H1 (cell line): ENCODE data around the gene NRP2. TPM values are rescaled to one million over a fixed set of nuclear protein-coding genes. Genes with fewer than 3 reads are reported as not detected.

ENCODE experiments used
- CTCF ChIA-PET: fragments of 300-600 bp; sonication (Branson Sonifier 250); formaldehyde crosslinking; loops from one replicate; lab custom pipeline; 2021; ENCODE audit not compliant: partially characterized antibody; lab: Charles Lee
- POLR2A ChIA-PET: fragments of 300-600 bp; sonication (Branson Sonifier 250); formaldehyde crosslinking; loops from one replicate; lab custom pipeline; 2021; ENCODE audit warnings: inconsistent platforms; ENCODE audit not compliant: partially characterized antibody; lab: Charles Lee
- DNase-seq, 2 experiments: peaks; one replicate each; pipeline versions ENCODE4 v3.0.0 to v3.0.0-alpha.2; 2010 to 2022; ENCODE audit warnings: low spot score in 2 of 2, low read depth in 1 of 2, mixed read lengths in 1 of 2
- FAIRE-seq: peaks from 2 replicates; lab custom pipeline; 2011; peaks lifted over from hg19 to GRCh38; lab: Jason Lieb, UNC
- H2AFZ ChIP-seq: 2 replicates; pipeline ENCODE4 v1.8.1; 2012; ENCODE audit warnings: low read length, inconsistent platforms
- H2AK5ac ChIP-seq: 2 replicates; pipeline ENCODE4 v1.6.1; 2013; ENCODE audit warnings: low read depth, low read length
- H2BK120ac ChIP-seq: replicated peaks from 2 replicates; pipeline ENCODE3; 2013; ENCODE audit warnings: low read depth, low read length, inconsistent platforms
- H2BK12ac ChIP-seq: 2 replicates; pipeline ENCODE4 v1.6.1; 2013; ENCODE audit warnings: low read depth, low read length
- H2BK15ac ChIP-seq: 2 replicates; pipeline ENCODE4 v1.6.1; 2013; ENCODE audit warnings: low read length
- H2BK20ac ChIP-seq: 2 replicates; pipeline ENCODE4 v1.6.1; 2013; ENCODE audit warnings: low read length
- H2BK5ac ChIP-seq: 2 replicates; pipeline ENCODE4 v1.6.1; 2013; ENCODE audit warnings: low read depth, low read length
- H3K14ac ChIP-seq: 2 replicates; pipeline ENCODE4 v1.6.1; 2013; ENCODE audit warnings: inconsistent platforms; ENCODE audit not compliant: insufficient read length
- H3K18ac ChIP-seq: 2 replicates; pipeline ENCODE4 v1.6.1; 2013; ENCODE audit warnings: low read length; ENCODE audit errors: extremely low read depth
- H3K23ac ChIP-seq: 2 replicates; pipeline ENCODE4 v1.6.1; 2013; ENCODE audit warnings: inconsistent platforms; ENCODE audit not compliant: insufficient read length
- H3K23me2 ChIP-seq: 2 replicates; pipeline ENCODE4 v1.6.1; 2013; ENCODE audit warnings: low read depth, low read length
- H3K27ac ChIP-seq: 2 replicates; pipeline ENCODE4 v1.6.1; 2011; ENCODE audit warnings: low read depth, low read length, inconsistent platforms
- H3K27me3 ChIP-seq, 4 experiments: replicated peaks in 1 of 4; 1 replicate in 1 of 4; 2 replicates in 3 of 4; pipeline versions ENCODE4 v1.6.1 to v1.8.1; 2011 to 2013; ENCODE audit warnings: low read length in 3 of 4, mild to moderate bottlenecking in 3 of 4, inconsistent platforms in 2 of 4, mixed read lengths in 2 of 4, moderate library complexity in 1 of 4; ENCODE audit not compliant: control insufficient read depth in 3 of 4, insufficient read depth in 3 of 4; ENCODE audit errors: extremely low read depth in 1 of 4
- H3K36me3 ChIP-seq, 4 experiments: 2 replicates each; pipeline versions ENCODE4 v1.6.1 to v1.8.1; 2011 to 2013; ENCODE audit warnings: mild to moderate bottlenecking in 4 of 4, low read length in 3 of 4, moderate library complexity in 2 of 4, control low read depth in 1 of 4, inconsistent platforms in 1 of 4; ENCODE audit not compliant: insufficient read depth in 4 of 4, control insufficient read depth in 2 of 4
- H3K4ac ChIP-seq: replicated peaks from 2 replicates; pipeline ENCODE3; 2013; ENCODE audit warnings: low read length, low read depth, mixed read lengths, inconsistent platforms; ENCODE audit not compliant: insufficient read length
- H3K4me1 ChIP-seq, 4 experiments: replicated peaks in 1 of 4; 1 replicate in 1 of 4; 2 replicates in 3 of 4; pipeline versions ENCODE4 v1.6.1 to v1.8.1; 2011 to 2013; ENCODE audit warnings: low read length in 3 of 4, inconsistent platforms in 2 of 4, mixed read lengths in 1 of 4; ENCODE audit not compliant: insufficient read depth in 4 of 4, control insufficient read depth in 3 of 4
- H3K4me2 ChIP-seq, 2 experiments: 2 replicates each; pipeline versions ENCODE4 v1.6.1 to v1.8.1; 2011 to 2013; ENCODE audit warnings: low read depth in 2 of 2, low read length in 2 of 2, control low read depth in 1 of 2, inconsistent platforms in 1 of 2, mild to moderate bottlenecking in 1 of 2; ENCODE audit not compliant: insufficient read depth in 1 of 2
- H3K4me3 ChIP-seq, 4 experiments: fragments of 200-600, 300-600 bp in 1 of 4; sonication (generic), shearing (Covaris generic), sonication (Bioruptor Twin) in 1 of 4; 2 replicates each; pipeline versions ENCODE4 v1.5.1 to v1.8.1; 2011 to 2016; ENCODE audit warnings: low read length in 4 of 4, low read depth in 3 of 4, control low read depth in 2 of 4, inconsistent platforms in 2 of 4, mild to moderate bottlenecking in 2 of 4, mixed read lengths in 1 of 4, moderate library complexity in 1 of 4; ENCODE audit not compliant: insufficient read depth in 2 of 4; ENCODE audit errors: extremely low read depth in 1 of 4
- H3K56ac ChIP-seq: replicated peaks from 2 replicates; pipeline ENCODE3; 2013; ENCODE audit warnings: low read depth, mild to moderate bottlenecking, mixed read lengths, low read length, inconsistent platforms; ENCODE audit not compliant: insufficient read length
- H3K79me1 ChIP-seq: 2 replicates; pipeline ENCODE4 v1.6.1; 2013; ENCODE audit warnings: low read depth, low read length, control low read depth
- H3K79me2 ChIP-seq, 2 experiments: 2 replicates each; pipeline versions ENCODE4 v1.6.1 to v1.8.1; 2012 to 2013; ENCODE audit warnings: low read length in 2 of 2, mild to moderate bottlenecking in 2 of 2, inconsistent platforms in 1 of 2; ENCODE audit not compliant: insufficient read depth in 2 of 2, control insufficient read depth in 1 of 2
- H3K9ac ChIP-seq, 4 experiments: replicated peaks in 1 of 4; 1 replicate in 1 of 4; 2 replicates in 3 of 4; pipeline versions ENCODE4 v1.6.1 to v1.8.1; 2011 to 2013; ENCODE audit warnings: low read depth in 3 of 4, low read length in 3 of 4, control low read depth in 2 of 4, mild to moderate bottlenecking in 2 of 4, moderate library complexity in 2 of 4, inconsistent platforms in 1 of 4; ENCODE audit errors: extremely low read depth in 1 of 4
- H3K9me3 ChIP-seq, 2 experiments: 2 replicates each; pipeline versions ENCODE4 v1.6.1 to v1.8.1; 2012 to 2013; ENCODE audit warnings: mild to moderate bottlenecking in 2 of 2, moderate library complexity in 2 of 2, control low read depth in 1 of 2, inconsistent platforms in 1 of 2, low read depth in 1 of 2, low read length in 1 of 2, mixed read lengths in 1 of 2; ENCODE audit not compliant: insufficient read depth in 2 of 2
- H4K20me1 ChIP-seq, 2 experiments: replicated peaks in 1 of 2; 2 replicates each; pipeline versions ENCODE3 to v1.8.1; 2011 to 2013; ENCODE audit warnings: inconsistent platforms in 2 of 2, low read length in 2 of 2, mild to moderate bottlenecking in 1 of 2; ENCODE audit not compliant: insufficient read depth in 2 of 2, control insufficient read depth in 1 of 2
- H4K5ac ChIP-seq: 2 replicates; pipeline ENCODE4 v1.6.1; 2013; ENCODE audit warnings: low read length, low read depth, mixed read lengths, inconsistent platforms; ENCODE audit not compliant: insufficient read length
- H4K8ac ChIP-seq: 2 replicates; pipeline ENCODE4 v1.8.0; 2013; ENCODE audit warnings: mild to moderate bottlenecking, moderate library complexity, low read length, inconsistent platforms; ENCODE audit not compliant: insufficient read depth; ENCODE audit errors: extremely low read depth
- H4K91ac ChIP-seq: replicated peaks from 2 replicates; pipeline ENCODE3; 2013; ENCODE audit warnings: low read length, mixed read lengths, inconsistent platforms; ENCODE audit not compliant: insufficient read length
- ATF2 ChIP-seq: IDR thresholded peaks from 2 replicates; pipeline ENCODE4 v1.6.1; 2012; ENCODE audit warnings: low read length, inconsistent platforms
- CHD2 ChIP-seq: IDR thresholded peaks from 2 replicates; pipeline ENCODE4 v1.6.1; 2012; ENCODE audit warnings: low read length, improper control_type of control experiment
- CTBP2 ChIP-seq: IDR thresholded peaks from 2 replicates; pipeline ENCODE4 v1.7.0; 2011; ENCODE audit warnings: borderline replicate concordance, mild to moderate bottlenecking, moderate library complexity, mixed read lengths, low read length; ENCODE audit not compliant: insufficient read depth, insufficient read length
- FOSL1 ChIP-seq: IDR thresholded peaks from 2 replicates; pipeline ENCODE4 v1.6.1; 2011; ENCODE audit warnings: mild to moderate bottlenecking, low read depth, low read length, moderate library complexity; ENCODE audit not compliant: insufficient read depth
- JUN ChIP-seq: IDR thresholded peaks from 2 replicates; pipeline ENCODE4 v1.6.1; 2011; ENCODE audit warnings: low read depth, mild to moderate bottlenecking, improper control_type of control experiment, low read length
- KDM1A ChIP-seq: fragments of 200-600, 300-600 bp; sonication (generic); IDR thresholded peaks from 2 replicates; pipeline ENCODE4 v1.7.1; 2016; ENCODE audit warnings: mild to moderate bottlenecking, low read length, borderline replicate concordance
- KDM4A ChIP-seq: IDR thresholded peaks from one replicate; pipeline ENCODE4 v1.7.1; 2012; ENCODE audit warnings: low read depth, mild to moderate bottlenecking, moderate library complexity, low read length, inconsistent platforms; ENCODE audit not compliant: severe bottlenecking
- PHF8 ChIP-seq: fragments of 200-600 bp; sonication (generic); conservative IDR thresholded peaks from 2 replicates; pipeline ENCODE4 v1.7.1; 2012; ENCODE audit warnings: low read depth, mild to moderate bottlenecking, inconsistent platforms, low read length, moderate library complexity
- RAD21 ChIP-seq, 2 experiments: IDR thresholded peaks in 1 of 2; conservative IDR thresholded peaks in 1 of 2; 2 replicates each; pipeline ENCODE4 v1.6.1; 2011; ENCODE audit warnings: low read depth in 2 of 2, low read length in 2 of 2, improper control_type of control experiment in 1 of 2, inconsistent platforms in 1 of 2, mild to moderate bottlenecking in 1 of 2, moderate library complexity in 1 of 2
- SAP30 ChIP-seq: fragments of 300-600 bp; sonication (generic); IDR thresholded peaks from 2 replicates; pipeline ENCODE4 v1.7.1; 2012; ENCODE audit warnings: low read length, moderate library complexity, mild to moderate bottlenecking, inconsistent platforms; ENCODE audit not compliant: insufficient read depth, insufficient replicate concordance
- ZNF274 ChIP-seq: IDR thresholded peaks from 2 replicates; pipeline ENCODE4 v1.7.0; 2012; ENCODE audit warnings: low read length, borderline replicate concordance; ENCODE audit errors: extremely low read depth
- WGBS, 2 experiments: shearing (Covaris generic) in 1 of 2; methylation state at CpG; one replicate each; pipeline versions ENCODE4 v1.1.6 to v1.1.7; 2013 to 2015; ENCODE audit warnings: low lambda C conversion rate in 2 of 2, mixed read lengths in 2 of 2, inconsistent platforms in 1 of 2, low coverage in 1 of 2, missing lambda C conversion rate in 1 of 2; ENCODE audit not compliant: insufficient replicate concordance in 2 of 2, insufficient coverage in 1 of 2, insufficient read length in 1 of 2; ENCODE audit errors: extremely low coverage in 1 of 2, missing lambda C conversion rate in 1 of 2; 5-methylcytosine and 5-hydroxymethylcytosine counted together
- polyA plus RNA-seq, 7 experiments: library from polyadenylated mRNA; depleted of rRNA in 3 of 7; stranded (reverse) in 5 of 7; unstranded in 2 of 7; fragments of >200 nt in 5 of 7; fragments of 200-250 nt in 2 of 7; gene quantifications; 1 replicate in 5 of 7; 2 replicates in 1 of 7; 4 replicates in 1 of 7; pipeline versions ENCODE4 v1.2.1 to v1.2.3, GENCODE V29; 2011 to 2013; ENCODE audit warnings: missing spikeins in 2 of 7, mixed read lengths in 2 of 7
- total RNA-seq: library from RNA; stranded (reverse); fragmentation: NEBNext Ultra II Directional; extraction: Animal tissue kit (Norgen Biotek cat#: 25700); gene quantifications from 2 replicates; pipeline ENCODE4 v1.2.1, GENCODE V29; 2021

NRP2 gene
- total and polyA plus RNA-seq, 2 of the 8 experiments (the other 6 are each of a cell fraction or from before 2014, with no cell fraction given): 32.0 to 37.8 TPM

- CTCF ChIA-PET: interaction anchor here (0.6 to 6.4 kb wide), 4 partner anchors 12 to 353 kb away, joined by 3 to 38 read pairs (median 4); no protein-coding TSS in a partner anchor
- TF ChIP-seq CTBP2: no peak
- TF ChIP-seq SAP30: no peak
- TF ChIP-seq FOSL1: no peak
- no peak for TF ChIP-seq ATF2
- no peak for TF ChIP-seq KDM4A
- no peak for TF ChIP-seq ZNF274
- no peak for TF ChIP-seq JUN
- no peak for TF ChIP-seq PHF8
- TF ChIP-seq CHD2: no peak
- TF ChIP-seq KDM1A: no peak
- TF ChIP-seq RAD21 (IDR thresholded peaks at IDR 0.05 in 1 of 2, conservative IDR thresholded peaks at IDR 0.05 in 1 of 2; ENCODE audit: low read depth in 2 of 2, low read length in 2 of 2): no peak
Measured at GRCh38 chr2:205744074-205744591, 61.8 kb downstream of the NRP2 start.

More at GRCh38 chr2:205744074-205744591, 61.8 kb downstream of the NRP2 start:
- Histone ChIP-seq H3K79me2 (no peaks in the 10 kb centered on the region), H3K56ac (no peak overlapping the region), H4K91ac (no peak overlapping the region), H3K27me3 (no peaks in the 10 kb centered on the region), H4K20me1 (no peaks in the 10 kb centered on the region), H2BK15ac (no peak overlapping the region), H3K79me1 (no peaks in the 10 kb centered on the region), H2BK120ac (no peak overlapping the region), H3K23me2 (no peaks in the 10 kb centered on the region), H3K4me1 (peaks cover 3 to 11% (median 9%) of the 10 kb centered on the region in 4 experiments; a peak in 5 of 7 replicates), H3K9me3 (no peaks in the 10 kb centered on the region), H3K14ac (no peak overlapping the region), H2BK20ac (no peak overlapping the region), H3K4ac (no peak overlapping the region), H2BK12ac (no peak overlapping the region), H2BK5ac (no peak overlapping the region), H4K5ac (no peak overlapping the region), H4K8ac (no peak overlapping the region), H2AK5ac (no peak overlapping the region), H2AFZ (no peak overlapping the region), H3K27ac (no peak overlapping the region), H3K23ac (no peak overlapping the region), H3K18ac (no peak overlapping the region), H3K4me3 (no peak overlapping the region), H3K9ac (no peak overlapping the region), H3K4me2 (no peak overlapping the region), H3K36me3 (peaks cover 3 to 42% (median 28%) of the 10 kb centered on the region in 4 experiments; a peak in 7 of 8 replicates)
- FAIRE-seq (no peak), DNase-seq (no peak)
- 94% methylated on average over 7 of the region's 7 CpGs; no CpG with 5 or more reads in 1 of the 2 experiments for WGBS, 2 experiments
- POLR2A ChIA-PET: no interaction called here
